Astrocyte (in vitro differentiated cells and primary cell): ENCODE results near the gene COLQ. TPM values are rescaled to one million over a fixed set of nuclear protein-coding genes. Genes with fewer than 3 reads are reported as not detected.

Source experiments
- DNase-seq: peaks from one replicate; pipeline ENCODE4 v3.0.0-alpha.2; 2010; ENCODE audit warnings: low read depth
- FAIRE-seq: peaks from 2 replicates; lab custom pipeline; 2011; peaks lifted over from hg19 to GRCh38; lab: Jason Lieb, UNC
- H2AFZ ChIP-seq: 2 replicates; pipeline ENCODE4 v1.6.0; 2012; ENCODE audit warnings: low read depth, low read length, inconsistent platforms
- H3K27ac ChIP-seq: 2 replicates; pipeline ENCODE4 v1.5.1; 2011; ENCODE audit warnings: low read depth, low read length, inconsistent platforms
- H3K27me3 ChIP-seq: 2 replicates; pipeline ENCODE4 v1.6.0; 2011; ENCODE audit warnings: low read length, inconsistent platforms; ENCODE audit not compliant: insufficient read depth
- H3K36me3 ChIP-seq: 2 replicates; pipeline ENCODE4 v1.5.1; 2011; ENCODE audit warnings: low read length, inconsistent platforms; ENCODE audit not compliant: insufficient read depth
- H3K4me1 ChIP-seq: 2 replicates; pipeline ENCODE4 v1.5.1; 2011; ENCODE audit warnings: low read length, inconsistent platforms; ENCODE audit not compliant: insufficient read depth
- H3K4me2 ChIP-seq: 2 replicates; pipeline ENCODE4 v1.6.0; 2012; ENCODE audit warnings: low read length, inconsistent platforms
- H3K4me3 ChIP-seq: 2 replicates; pipeline ENCODE4 v1.5.1; 2011; ENCODE audit warnings: low read depth, mild to moderate bottlenecking, low read length, inconsistent platforms; ENCODE audit not compliant: insufficient read depth
- H3K79me2 ChIP-seq: 2 replicates; pipeline ENCODE4 v1.6.0; 2012; ENCODE audit warnings: mild to moderate bottlenecking, low read length, inconsistent platforms; ENCODE audit not compliant: insufficient read depth
- H3K9ac ChIP-seq: 2 replicates; pipeline ENCODE4 v1.6.0; 2012; ENCODE audit warnings: mild to moderate bottlenecking, low read length, inconsistent platforms
- H3K9me3 ChIP-seq: 2 replicates; pipeline ENCODE4 v1.5.1; 2012; ENCODE audit warnings: low read depth, mild to moderate bottlenecking, low read length, inconsistent platforms; ENCODE audit not compliant: insufficient read depth
- H4K20me1 ChIP-seq: 2 replicates; pipeline ENCODE4 v1.6.0; 2012; ENCODE audit warnings: low read length, inconsistent platforms; ENCODE audit not compliant: insufficient read depth
- H3K27ac Mint-ChIP-seq: one replicate; pipeline ENCODE4 v1.8.0; 2021; ENCODE audit warnings: mild to moderate bottlenecking, mixed read lengths; ENCODE audit not compliant: unreplicated experiment
- H3K27me3 Mint-ChIP-seq: one replicate; pipeline ENCODE4 v1.8.0; 2021; ENCODE audit warnings: low read depth, mixed read lengths; ENCODE audit not compliant: unreplicated experiment
- H3K36me3 Mint-ChIP-seq: one replicate; pipeline ENCODE4 v1.8.0; 2021; ENCODE audit warnings: low read depth, mixed read lengths; ENCODE audit not compliant: unreplicated experiment
- H3K4me1 Mint-ChIP-seq: one replicate; pipeline ENCODE4 v1.8.0; 2021; ENCODE audit warnings: low read depth, mixed read lengths; ENCODE audit not compliant: unreplicated experiment
- H3K4me3 Mint-ChIP-seq: one replicate; pipeline ENCODE4 v1.8.0; 2021; ENCODE audit warnings: mild to moderate bottlenecking, moderate library complexity, mixed read lengths; ENCODE audit not compliant: unreplicated experiment
- H3K9me3 Mint-ChIP-seq: one replicate; pipeline ENCODE4 v1.8.0; 2021; ENCODE audit warnings: mild to moderate bottlenecking, mixed read lengths; ENCODE audit not compliant: unreplicated experiment
- EZH2 ChIP-seq: IDR thresholded peaks from 2 replicates; pipeline ENCODE4 v1.6.1; 2012; ENCODE audit warnings: mild to moderate bottlenecking, low read length, inconsistent platforms; ENCODE audit not compliant: insufficient read depth
- total RNA-seq: library from RNA; stranded (reverse); gene quantifications from 2 replicates; pipeline ENCODE4 v1.2.1, GENCODE V29; 2021
- TF ChIP-seq, protein P1 (sequence below): IDR thresholded peaks from 2 replicates; pipeline ENCODE4 v1.5.1; 2011; ENCODE audit warnings: low read depth, mild to moderate bottlenecking, inconsistent platforms, low read length, moderate library complexity; ENCODE audit not compliant: insufficient read depth

COLQ gene
- total RNA-seq, 1 donor from 2014 or later: 1.2 TPM

DNA sequence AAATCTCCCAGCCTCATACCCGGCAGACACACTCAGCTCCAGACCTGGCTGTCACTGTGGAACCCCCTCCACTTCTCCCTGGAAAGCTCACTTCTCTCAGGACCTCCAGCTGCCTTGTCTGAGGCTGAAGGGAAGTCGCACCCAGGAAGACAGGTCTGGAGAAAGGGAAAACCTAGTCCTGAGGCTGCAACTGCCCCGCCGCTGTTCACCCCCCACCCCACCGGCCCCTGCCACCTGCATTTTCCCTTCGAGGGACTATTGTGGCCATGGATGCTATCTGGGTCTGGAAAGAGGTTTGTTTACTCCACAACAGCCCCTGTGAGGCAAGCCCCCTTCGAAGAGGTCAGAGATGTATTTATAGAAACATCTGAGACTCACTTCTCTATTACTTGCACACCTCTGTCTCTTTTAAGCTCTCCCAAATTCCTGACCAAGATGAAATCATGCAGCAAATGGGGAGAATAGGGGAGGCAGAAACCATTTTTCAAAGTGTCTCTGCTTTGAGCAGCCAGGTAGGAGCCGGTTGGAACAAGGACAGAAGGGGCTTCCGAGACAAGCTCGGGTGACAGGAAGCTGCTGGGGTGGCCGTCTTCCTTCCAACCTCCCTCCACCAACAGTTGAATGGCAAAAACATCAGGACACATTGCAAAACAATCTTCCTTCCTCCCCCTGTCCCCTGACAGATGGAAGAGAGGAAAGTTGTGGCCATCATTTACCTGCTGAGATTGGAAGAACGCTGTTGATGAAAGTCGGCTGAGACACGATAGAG is 518 bp downstream of the COLQ start:
- no peak overlapping the region for H3K27ac ChIP-seq
- Mint-ChIP-seq H3K36me3 (no peaks in the 10 kb centered on the region), H3K27me3 (peaks cover 4% of the 10 kb centered on the region), H3K4me3 (peak overlapping the region; percentile 20), H3K9me3 (no peaks in the 10 kb centered on the region), H3K27ac (no peak overlapping the region), H3K4me1 (peaks cover 23% of the 10 kb centered on the region)
- no peaks in the 10 kb centered on the region for H3K79me2 ChIP-seq
- no peak overlapping the region for H3K9ac ChIP-seq
- H3K4me1 ChIP-seq: no peaks in the 10 kb centered on the region
- H2AFZ ChIP-seq: no peak overlapping the region
- TF ChIP-seq, protein P1, sequence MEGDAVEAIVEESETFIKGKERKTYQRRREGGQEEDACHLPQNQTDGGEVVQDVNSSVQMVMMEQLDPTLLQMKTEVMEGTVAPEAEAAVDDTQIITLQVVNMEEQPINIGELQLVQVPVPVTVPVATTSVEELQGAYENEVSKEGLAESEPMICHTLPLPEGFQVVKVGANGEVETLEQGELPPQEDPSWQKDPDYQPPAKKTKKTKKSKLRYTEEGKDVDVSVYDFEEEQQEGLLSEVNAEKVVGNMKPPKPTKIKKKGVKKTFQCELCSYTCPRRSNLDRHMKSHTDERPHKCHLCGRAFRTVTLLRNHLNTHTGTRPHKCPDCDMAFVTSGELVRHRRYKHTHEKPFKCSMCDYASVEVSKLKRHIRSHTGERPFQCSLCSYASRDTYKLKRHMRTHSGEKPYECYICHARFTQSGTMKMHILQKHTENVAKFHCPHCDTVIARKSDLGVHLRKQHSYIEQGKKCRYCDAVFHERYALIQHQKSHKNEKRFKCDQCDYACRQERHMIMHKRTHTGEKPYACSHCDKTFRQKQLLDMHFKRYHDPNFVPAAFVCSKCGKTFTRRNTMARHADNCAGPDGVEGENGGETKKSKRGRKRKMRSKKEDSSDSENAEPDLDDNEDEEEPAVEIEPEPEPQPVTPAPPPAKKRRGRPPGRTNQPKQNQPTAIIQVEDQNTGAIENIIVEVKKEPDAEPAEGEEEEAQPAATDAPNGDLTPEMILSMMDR: no peak
- TF ChIP-seq EZH2: no peak
- no peak overlapping the region for H3K4me2 ChIP-seq
- no peaks in the 10 kb centered on the region for H3K9me3 ChIP-seq
- DNase-seq: no peak
- no peaks in the 10 kb centered on the region for H3K36me3 ChIP-seq
- no peak for FAIRE-seq
- no peak overlapping the region for H3K4me3 ChIP-seq
- no peaks in the 10 kb centered on the region for H4K20me1 ChIP-seq
- no peaks in the 10 kb centered on the region for H3K27me3 ChIP-seq

DNA sequence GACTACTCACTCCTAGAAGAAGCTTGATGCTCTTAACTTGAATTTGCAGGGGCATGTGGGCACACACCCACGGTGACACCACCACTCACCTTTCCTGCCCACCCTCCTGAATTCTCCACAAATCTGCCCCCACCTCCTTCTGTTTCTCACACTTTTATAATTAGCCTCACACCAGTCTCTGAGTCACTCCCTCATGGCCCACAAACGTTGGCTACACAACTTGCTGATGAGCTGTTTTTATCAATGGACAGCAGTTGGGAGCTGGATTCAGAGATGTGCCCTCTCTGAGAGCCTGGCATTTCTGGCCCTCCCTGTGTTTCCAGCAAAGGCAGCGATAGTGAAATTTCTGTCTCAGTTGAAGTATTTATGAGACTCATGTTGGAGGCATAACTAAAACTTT is 1.3 kb downstream of the COLQ start:
- Histone ChIP-seq H2AFZ (no peak overlapping the region), H4K20me1 (no peaks in the 10 kb centered on the region), H3K4me2 (no peak overlapping the region), H3K4me3 (no peak overlapping the region), H3K9ac (no peak overlapping the region), H3K9me3 (no peaks in the 10 kb centered on the region), H3K36me3 (no peaks in the 10 kb centered on the region), H3K4me1 (no peaks in the 10 kb centered on the region), H3K27me3 (no peaks in the 10 kb centered on the region), H3K79me2 (no peaks in the 10 kb centered on the region), H3K27ac (no peak overlapping the region)
- Mint-ChIP-seq H3K27ac (no peak overlapping the region), H3K27me3 (peaks cover 2% of the 10 kb centered on the region), H3K36me3 (no peaks in the 10 kb centered on the region), H3K4me1 (peaks cover 23% of the 10 kb centered on the region), H3K4me3 (no peak overlapping the region), H3K9me3 (no peaks in the 10 kb centered on the region)
- no peak for DNase-seq
- no peak for FAIRE-seq
- TF ChIP-seq, protein P1: no peak
- no peak for TF ChIP-seq EZH2

DNA sequence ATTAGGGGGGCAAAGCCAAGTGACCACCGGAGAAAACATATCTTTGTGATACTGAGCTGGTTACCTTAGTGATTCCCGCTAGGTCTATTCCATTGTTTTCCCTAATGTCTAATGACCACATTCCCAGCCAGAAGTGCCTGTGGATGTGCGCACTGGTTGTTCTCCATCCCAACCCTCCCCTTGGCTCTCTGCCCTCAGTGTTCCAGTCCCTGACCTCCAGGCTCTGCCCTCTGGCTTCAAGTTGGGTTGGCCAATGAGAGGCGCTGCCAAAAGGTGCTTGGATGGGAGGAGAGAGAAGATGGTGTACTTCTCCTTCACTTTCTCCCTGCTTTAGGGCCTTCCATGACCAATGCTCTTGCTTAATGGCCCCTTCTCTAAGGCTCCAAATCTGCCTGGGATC is 2.4 kb downstream of the COLQ start:
- peaks cover 24% of the 10 kb centered on the region for H3K4me1 Mint-ChIP-seq
- no peaks in the 10 kb centered on the region for H4K20me1 ChIP-seq
- no peak overlapping the region for H3K9ac ChIP-seq
- no peaks in the 10 kb centered on the region for H3K79me2 ChIP-seq
- peaks cover 2% of the 10 kb centered on the region for H3K27me3 Mint-ChIP-seq
- FAIRE-seq (no peak), DNase-seq (no peak)
- no peak overlapping the region for H3K4me3 ChIP-seq
- H3K9me3 ChIP-seq: no peaks in the 10 kb centered on the region
- H2AFZ ChIP-seq: no peak overlapping the region
- H3K27ac ChIP-seq: no peak overlapping the region
- no peak for TF ChIP-seq EZH2
- TF ChIP-seq, protein P1: no peak
- no peak overlapping the region for H3K4me2 ChIP-seq
- H3K27me3 ChIP-seq: no peaks in the 10 kb centered on the region
- H3K4me3 Mint-ChIP-seq: no peak overlapping the region
- no peaks in the 10 kb centered on the region for H3K4me1 ChIP-seq
- H3K9me3 Mint-ChIP-seq: no peaks in the 10 kb centered on the region
- no peak overlapping the region for H3K27ac Mint-ChIP-seq
- H3K36me3 ChIP-seq: no peaks in the 10 kb centered on the region
- no peaks in the 10 kb centered on the region for H3K36me3 Mint-ChIP-seq
